GM23248 (cell line): ENCODE data around the gene CYP27C1. TPM values are rescaled to one million over a fixed set of nuclear protein-coding genes. Genes with fewer than 3 reads are reported as not detected.

Experiments used
- DNase-seq: peaks from one replicate; pipeline ENCODE4 v3.0.0-alpha.2; 2015
- H2AFZ ChIP-seq: fragments of 200-600 bp; sonication (generic); 2 replicates; pipeline ENCODE4 v1.6.1; 2016; ENCODE audit warnings: antibody characterized with exemption
- H3F3A ChIP-seq: fragments of 200-600 bp; sonication (generic); 2 replicates; pipeline ENCODE4 v1.6.1; 2016; ENCODE audit warnings: mild to moderate bottlenecking, antibody characterized with exemption, mixed run types; ENCODE audit not compliant: insufficient read depth
- H3K27ac ChIP-seq: fragments of 200-600 bp; sonication (generic); 2 replicates; pipeline ENCODE4 v1.5.1; 2016; ENCODE audit warnings: mild to moderate bottlenecking
- H3K27me3 ChIP-seq: fragments of 200-600 bp; sonication (generic); replicated peaks from 2 replicates; pipeline ENCODE4 v1.6.1; 2016; ENCODE audit warnings: mild to moderate bottlenecking; ENCODE audit not compliant: insufficient read depth
- H3K36me3 ChIP-seq: fragments of 200-600 bp; sonication (generic); 2 replicates; pipeline ENCODE4 v1.6.1; 2016; ENCODE audit warnings: low read depth, mild to moderate bottlenecking
- H3K4me1 ChIP-seq: fragments of 200-600 bp; sonication (generic); 2 replicates; pipeline ENCODE4 v1.6.1; 2016; ENCODE audit warnings: mild to moderate bottlenecking; ENCODE audit not compliant: insufficient read depth
- H3K4me2 ChIP-seq: fragments of 200-600 bp; sonication (generic); one replicate; pipeline ENCODE4 v1.6.1; 2016; ENCODE audit warnings: mild to moderate bottlenecking; ENCODE audit not compliant: unreplicated experiment
- H3K4me3 ChIP-seq: fragments of 200-600 bp; sonication (generic); 2 replicates; pipeline ENCODE4 v1.5.1; 2016; ENCODE audit warnings: mild to moderate bottlenecking
- H3K79me2 ChIP-seq: fragments of 200-600 bp; sonication (generic); 2 replicates; pipeline ENCODE4 v1.6.1; 2016; ENCODE audit warnings: mild to moderate bottlenecking; ENCODE audit not compliant: insufficient read depth
- H3K9ac ChIP-seq: fragments of 200-600 bp; sonication (generic); 2 replicates; pipeline ENCODE4 v1.6.1; 2016; ENCODE audit warnings: mild to moderate bottlenecking
- H3K9me2 ChIP-seq: fragments of 200-600 bp; sonication (generic); 2 replicates; pipeline ENCODE4 v1.6.1; 2016; ENCODE audit warnings: mixed run types, mild to moderate bottlenecking, moderate library complexity; ENCODE audit not compliant: insufficient read depth
- H3K9me3 ChIP-seq: fragments of 200-600 bp; sonication (generic); one replicate; pipeline ENCODE4 v1.6.1; 2017; ENCODE audit warnings: low read depth
- H4K20me1 ChIP-seq: fragments of 200-600 bp; sonication (generic); 2 replicates; pipeline ENCODE4 v1.6.0; 2016; ENCODE audit not compliant: insufficient read depth
- EZH2 ChIP-seq: fragments of 200-600 bp; sonication (generic); IDR thresholded peaks from 2 replicates; pipeline ENCODE4 v1.6.1; 2018; ENCODE audit warnings: antibody characterized with exemption, mild to moderate bottlenecking; ENCODE audit not compliant: insufficient read depth, poor library complexity, severe bottlenecking
- EZH2phosphoT487 ChIP-seq: fragments of 200-600 bp; sonication (generic); IDR thresholded peaks from 2 replicates; pipeline ENCODE4 v1.6.1; 2018; ENCODE audit warnings: antibody characterized with exemption, moderate library complexity, mild to moderate bottlenecking, low read depth; ENCODE audit not compliant: insufficient read depth
- WGBS, 2 experiments: methylation state at CpG; one replicate each; pipeline ENCODE4 v1.1.6; 2015 to 2017; ENCODE audit warnings: low lambda C conversion rate in 2 of 2, low coverage in 1 of 2; ENCODE audit errors: missing lambda C conversion rate in 2 of 2; 5-methylcytosine and 5-hydroxymethylcytosine counted together
- in situ Hi-C: fragments of 300-500 bp; cut with MboI; formaldehyde crosslinking; loops from 2 replicates; pipeline ENCODE4 v1.15.0; 2020
- polyA plus RNA-seq: library from polyadenylated mRNA; unstranded; fragments of >200 nt; fragmentation: Nextera tagmentation; extraction: Ambion mirVana; gene quantifications from 2 replicates; pipeline ENCODE4 v1.2.1, GENCODE V29; 2016
- total RNA-seq: library from RNA; depleted of rRNA; stranded (reverse); fragments of >200 nt; shearing (Covaris generic); gene quantifications from 2 replicates; pipeline ENCODE4 v1.2.3, GENCODE V29; 2014

The CYP27C1 gene
- total and polyA plus RNA-seq, 2 experiments from 2014 or later: 0.65 to 0.73 TPM

- H3K9ac ChIP-seq: peak overlapping the region; percentile 91
- 10 to 13% methylated on average over 19 of the region's 19 CpGs for WGBS, 2 experiments
- H3F3A ChIP-seq: peaks cover 34% of the 10 kb centered on the region
- no peaks in the 10 kb centered on the region for H3K9me3 ChIP-seq
- no peaks in the 10 kb centered on the region for H3K9me2 ChIP-seq
- in situ Hi-C loops: no loop called here
- H3K36me3 ChIP-seq: no peaks in the 10 kb centered on the region
- no peaks in the 10 kb centered on the region for H3K79me2 ChIP-seq
- no peak for TF ChIP-seq EZH2
- TF ChIP-seq EZH2phosphoT487: no peak
- peak overlapping the region; percentile 89 for H2AFZ ChIP-seq
- peak overlapping the region; percentile 71 for H3K4me2 ChIP-seq
- peak overlapping the region; percentile 96 for H3K27ac ChIP-seq
- H4K20me1 ChIP-seq: no peaks in the 10 kb centered on the region
- no peaks in the 10 kb centered on the region for H3K27me3 ChIP-seq
- H3K4me1 ChIP-seq: peaks cover 39% of the 10 kb centered on the region
- H3K4me3 ChIP-seq: peak overlapping the region; percentile 39
- peak; percentile 94 for DNase-seq
Measured at GRCh38 chr2:127175751-127176354, 44.2 kb downstream of the CYP27C1 start.

- Histone ChIP-seq H3K9me2 (no peaks in the 10 kb centered on the region), H3K9ac (peak overlapping the region; percentile 91), H3F3A (peaks cover 32% of the 10 kb centered on the region), H3K79me2 (no peaks in the 10 kb centered on the region), H3K4me2 (peak overlapping the region; percentile 71), H3K36me3 (no peaks in the 10 kb centered on the region), H3K4me3 (no peak overlapping the region), H3K4me1 (peaks cover 39% of the 10 kb centered on the region), H4K20me1 (no peaks in the 10 kb centered on the region), H3K27me3 (no peaks in the 10 kb centered on the region), H2AFZ (peak overlapping the region; percentile 89), H3K27ac (peak overlapping the region; percentile 96), H3K9me3 (no peaks in the 10 kb centered on the region)
- no peak for TF ChIP-seq EZH2
- no peak for TF ChIP-seq EZH2phosphoT487
- 16 to 18% methylated on average over 13 of the region's 13 CpGs for WGBS, 2 experiments
- peak; percentile 89 for DNase-seq
- in situ Hi-C loops: no loop called here
Measured at GRCh38 chr2:127175041-127175721, 44.9 kb downstream of the CYP27C1 start.

- TF ChIP-seq EZH2phosphoT487: no peak
- Histone ChIP-seq H4K20me1 (no peaks in the 10 kb centered on the region), H3K79me2 (no peaks in the 10 kb centered on the region), H2AFZ (peak overlapping the region; percentile 89; the same call in 1 of the 2 replicates), H3K4me2 (no peak overlapping the region), H3K9me3 (no peaks in the 10 kb centered on the region), H3K4me1 (peaks cover 39% of the 10 kb centered on the region), H3K27ac (peak overlapping the region; percentile 96), H3K36me3 (no peaks in the 10 kb centered on the region), H3F3A (peaks cover 27% of the 10 kb centered on the region), H3K4me3 (no peak overlapping the region), H3K27me3 (no peaks in the 10 kb centered on the region), H3K9me2 (no peaks in the 10 kb centered on the region), H3K9ac (peak overlapping the region; percentile 91)
- DNase-seq: no peak
- 69 to 80% methylated on average over 6 of the region's 6 CpGs for WGBS, 2 experiments
- in situ Hi-C loops: no loop called here
Measured at GRCh38 chr2:127174640-127175039, 45.5 kb downstream of the CYP27C1 start.

GRCh38 chr2:127174136-127174535 is 46.0 kb downstream of the CYP27C1 start:
- Histone ChIP-seq H3K9me2 (no peaks in the 10 kb centered on the region), H3K9me3 (no peaks in the 10 kb centered on the region), H3K9ac (0 out of 2 replicates have a peak overlapping the region, but pooled peaks have one; percentile 52), H3K4me1 (peaks cover 39% of the 10 kb centered on the region), H2AFZ (no peak overlapping the region), H4K20me1 (no peaks in the 10 kb centered on the region), H3F3A (peaks cover 27% of the 10 kb centered on the region), H3K79me2 (no peaks in the 10 kb centered on the region), H3K27ac (no peak overlapping the region), H3K36me3 (no peaks in the 10 kb centered on the region), H3K27me3 (no peaks in the 10 kb centered on the region), H3K4me3 (no peak overlapping the region), H3K4me2 (no peak overlapping the region)
- DNase-seq: peak; percentile 64
- TF ChIP-seq EZH2phosphoT487 (no peak), EZH2 (no peak)
- 52 to 57% methylated on average over 6 of the region's 6 CpGs for WGBS, 2 experiments
- in situ Hi-C loops: no loop called here
